ENCODE results near the gene CFAP43.

The CFAP43 gene

DNA sequence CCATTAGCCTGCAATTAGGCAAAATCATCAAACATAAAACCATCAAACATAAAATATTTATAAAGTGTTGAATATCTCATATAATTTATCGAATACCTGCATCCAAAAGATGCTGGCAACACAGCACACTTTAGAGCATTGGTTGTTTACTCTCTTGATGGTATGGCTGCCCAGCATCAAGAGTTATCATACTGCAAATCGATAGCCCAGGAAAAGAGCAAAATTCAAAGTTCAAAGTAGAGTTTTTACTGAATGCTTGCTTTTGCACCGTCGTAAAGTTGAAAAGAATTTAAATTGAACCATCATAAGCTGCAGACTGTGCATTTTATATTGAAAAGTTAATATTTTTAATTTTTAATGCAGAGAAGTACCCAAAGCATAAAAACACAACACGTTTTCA is 32.6 kb upstream of the CFAP43 start:
- TF ChIP-seq RARB (CRISPR knock-in tag; IDR thresholded peaks at IDR 0.05) = no peak
- ATAC-seq = no peak

DNA sequence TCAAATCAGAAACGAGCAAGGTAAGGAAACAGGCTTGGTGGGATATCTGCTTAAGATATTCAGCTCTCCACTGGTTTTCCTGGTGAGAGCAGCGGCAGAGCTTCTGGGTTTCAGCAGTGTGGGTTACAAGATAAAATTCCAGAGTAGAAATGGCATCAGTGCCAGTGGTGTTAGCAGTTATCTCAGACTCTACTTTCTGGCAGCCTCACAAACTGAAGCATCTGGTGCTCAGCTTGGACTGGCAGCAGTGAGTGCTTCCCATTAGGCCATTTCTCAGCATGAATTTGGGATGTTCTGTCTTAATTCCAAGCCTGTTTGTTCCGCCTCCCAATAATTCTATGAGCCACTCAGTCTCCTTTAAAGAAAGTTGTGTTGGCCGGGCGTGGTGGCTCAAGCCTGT is 29.9 kb upstream of the CFAP43 start:
- TF ChIP-seq ZC3H10 (CRISPR knock-in tag; IDR thresholded peaks at IDR 0.05) (no peak), ISL1 (CRISPR knock-in tag; IDR thresholded peaks at IDR 0.05) (no peak), TCF4 (CRISPR knock-in tag; IDR thresholded peaks at IDR 0.05; ENCODE audit: borderline replicate concordance) (no peak), ZNF70 (CRISPR knock-in tag; IDR thresholded peaks at IDR 0.05) (no peak), CSDC2 (CRISPR knock-in tag; IDR thresholded peaks at IDR 0.05) (no peak)
- TF ChIP-seq, protein P1, sequence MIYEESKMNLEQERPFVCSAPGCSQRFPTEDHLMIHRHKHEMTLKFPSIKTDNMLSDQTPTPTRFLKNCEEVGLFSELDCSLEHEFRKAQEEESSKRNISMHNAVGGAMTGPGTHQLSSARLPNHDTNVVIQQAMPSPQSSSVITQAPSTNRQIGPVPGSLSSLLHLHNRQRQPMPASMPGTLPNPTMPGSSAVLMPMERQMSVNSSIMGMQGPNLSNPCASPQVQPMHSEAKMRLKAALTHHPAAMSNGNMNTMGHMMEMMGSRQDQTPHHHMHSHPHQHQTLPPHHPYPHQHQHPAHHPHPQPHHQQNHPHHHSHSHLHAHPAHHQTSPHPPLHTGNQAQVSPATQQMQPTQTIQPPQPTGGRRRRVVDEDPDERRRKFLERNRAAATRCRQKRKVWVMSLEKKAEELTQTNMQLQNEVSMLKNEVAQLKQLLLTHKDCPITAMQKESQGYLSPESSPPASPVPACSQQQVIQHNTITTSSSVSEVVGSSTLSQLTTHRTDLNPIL (CRISPR knock-in tag; IDR thresholded peaks at IDR 0.05; ENCODE audit: low read depth) = no peak
- TF ChIP-seq, protein P2, sequence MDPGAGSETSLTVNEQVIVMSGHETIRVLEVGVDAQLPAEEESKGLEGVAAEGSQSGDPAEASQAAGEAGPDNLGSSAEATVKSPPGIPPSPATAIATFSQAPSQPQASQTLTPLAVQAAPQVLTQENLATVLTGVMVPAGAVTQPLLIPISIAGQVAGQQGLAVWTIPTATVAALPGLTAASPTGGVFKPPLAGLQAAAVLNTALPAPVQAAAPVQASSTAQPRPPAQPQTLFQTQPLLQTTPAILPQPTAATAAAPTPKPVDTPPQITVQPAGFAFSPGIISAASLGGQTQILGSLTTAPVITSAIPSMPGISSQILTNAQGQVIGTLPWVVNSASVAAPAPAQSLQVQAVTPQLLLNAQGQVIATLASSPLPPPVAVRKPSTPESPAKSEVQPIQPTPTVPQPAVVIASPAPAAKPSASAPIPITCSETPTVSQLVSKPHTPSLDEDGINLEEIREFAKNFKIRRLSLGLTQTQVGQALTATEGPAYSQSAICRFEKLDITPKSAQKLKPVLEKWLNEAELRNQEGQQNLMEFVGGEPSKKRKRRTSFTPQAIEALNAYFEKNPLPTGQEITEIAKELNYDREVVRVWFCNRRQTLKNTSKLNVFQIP (CRISPR knock-in tag; IDR thresholded peaks at IDR 0.05; ENCODE audit: borderline replicate concordance, low read depth) = no peak
- TF ChIP-seq, protein P3, sequence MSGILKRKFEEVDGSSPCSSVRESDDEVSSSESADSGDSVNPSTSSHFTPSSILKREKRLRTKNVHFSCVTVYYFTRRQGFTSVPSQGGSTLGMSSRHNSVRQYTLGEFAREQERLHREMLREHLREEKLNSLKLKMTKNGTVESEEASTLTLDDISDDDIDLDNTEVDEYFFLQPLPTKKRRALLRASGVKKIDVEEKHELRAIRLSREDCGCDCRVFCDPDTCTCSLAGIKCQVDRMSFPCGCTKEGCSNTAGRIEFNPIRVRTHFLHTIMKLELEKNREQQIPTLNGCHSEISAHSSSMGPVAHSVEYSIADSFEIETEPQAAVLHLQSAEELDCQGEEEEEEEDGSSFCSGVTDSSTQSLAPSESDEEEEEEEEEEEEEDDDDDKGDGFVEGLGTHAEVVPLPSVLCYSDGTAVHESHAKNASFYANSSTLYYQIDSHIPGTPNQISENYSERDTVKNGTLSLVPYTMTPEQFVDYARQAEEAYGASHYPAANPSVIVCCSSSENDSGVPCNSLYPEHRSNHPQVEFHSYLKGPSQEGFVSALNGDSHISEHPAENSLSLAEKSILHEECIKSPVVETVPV (CRISPR knock-in tag; IDR thresholded peaks at IDR 0.05) = no peak
- no peak for ATAC-seq

DNA sequence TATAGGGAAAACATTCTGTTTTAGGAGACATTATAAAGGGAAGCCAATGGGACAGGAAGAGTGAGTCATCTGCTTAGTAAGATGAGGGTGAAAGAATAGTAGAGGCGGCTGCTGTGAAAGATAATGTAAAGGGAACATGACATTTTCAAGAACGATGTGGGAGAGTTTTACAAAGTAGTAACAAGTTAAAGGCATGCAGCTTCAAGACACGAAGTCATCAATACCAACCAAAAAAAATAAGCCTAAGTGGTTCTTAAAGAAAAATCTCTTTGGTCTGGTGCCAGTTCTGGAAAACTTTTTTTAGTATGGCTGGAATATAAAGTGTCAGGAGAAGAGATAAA is 28.6 kb upstream of the CFAP43 start:
- TF ChIP-seq OSR1 (CRISPR knock-in tag; IDR thresholded peaks at IDR 0.05) (no peak), PPARA (CRISPR knock-in tag; IDR thresholded peaks at IDR 0.05; ENCODE audit: borderline replicate concordance) (no peak), TOX (CRISPR knock-in tag; IDR thresholded peaks at IDR 0.05; ENCODE audit: borderline replicate concordance) (no peak), ZNF70 (CRISPR knock-in tag; IDR thresholded peaks at IDR 0.05) (no peak), TCF4 (CRISPR knock-in tag; IDR thresholded peaks at IDR 0.05; ENCODE audit: borderline replicate concordance) (no peak), ISL1 (CRISPR knock-in tag; IDR thresholded peaks at IDR 0.05) (no peak), ESRRG (CRISPR knock-in tag; IDR thresholded peaks at IDR 0.05) (no peak), BACH2 (CRISPR knock-in tag; IDR thresholded peaks at IDR 0.05; ENCODE audit: borderline replicate concordance) (no peak), ZFP3 (CRISPR knock-in tag; IDR thresholded peaks at IDR 0.05) (no peak), ZNF565 (CRISPR knock-in tag; conservative IDR thresholded peaks at IDR 0.05; ENCODE audit: low read depth) (no peak), ZC3H10 (CRISPR knock-in tag; IDR thresholded peaks at IDR 0.05) (no peak), ARNTL (CRISPR knock-in tag; IDR thresholded peaks at IDR 0.05; ENCODE audit: borderline replicate concordance, low read depth) (no peak), SNAI2 (CRISPR knock-in tag; IDR thresholded peaks at IDR 0.05) (no peak), RARB (CRISPR knock-in tag; IDR thresholded peaks at IDR 0.05) (no peak), ZNF8 (CRISPR knock-in tag; IDR thresholded peaks at IDR 0.05) (no peak)
- TF ChIP-seq, protein P2 (CRISPR knock-in tag; IDR thresholded peaks at IDR 0.05; ENCODE audit: borderline replicate concordance, low read depth) = no peak
- TF ChIP-seq, protein P3 (CRISPR knock-in tag; IDR thresholded peaks at IDR 0.05) = no peak
- TF ChIP-seq, protein P4, sequence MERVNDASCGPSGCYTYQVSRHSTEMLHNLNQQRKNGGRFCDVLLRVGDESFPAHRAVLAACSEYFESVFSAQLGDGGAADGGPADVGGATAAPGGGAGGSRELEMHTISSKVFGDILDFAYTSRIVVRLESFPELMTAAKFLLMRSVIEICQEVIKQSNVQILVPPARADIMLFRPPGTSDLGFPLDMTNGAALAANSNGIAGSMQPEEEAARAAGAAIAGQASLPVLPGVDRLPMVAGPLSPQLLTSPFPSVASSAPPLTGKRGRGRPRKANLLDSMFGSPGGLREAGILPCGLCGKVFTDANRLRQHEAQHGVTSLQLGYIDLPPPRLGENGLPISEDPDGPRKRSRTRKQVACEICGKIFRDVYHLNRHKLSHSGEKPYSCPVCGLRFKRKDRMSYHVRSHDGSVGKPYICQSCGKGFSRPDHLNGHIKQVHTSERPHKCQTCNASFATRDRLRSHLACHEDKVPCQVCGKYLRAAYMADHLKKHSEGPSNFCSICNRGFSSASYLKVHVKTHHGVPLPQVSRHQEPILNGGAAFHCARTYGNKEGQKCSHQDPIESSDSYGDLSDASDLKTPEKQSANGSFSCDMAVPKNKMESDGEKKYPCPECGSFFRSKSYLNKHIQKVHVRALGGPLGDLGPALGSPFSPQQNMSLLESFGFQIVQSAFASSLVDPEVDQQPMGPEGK (CRISPR knock-in tag; IDR thresholded peaks at IDR 0.05; ENCODE audit: borderline replicate concordance) = no peak
- TF ChIP-seq, protein P5, sequence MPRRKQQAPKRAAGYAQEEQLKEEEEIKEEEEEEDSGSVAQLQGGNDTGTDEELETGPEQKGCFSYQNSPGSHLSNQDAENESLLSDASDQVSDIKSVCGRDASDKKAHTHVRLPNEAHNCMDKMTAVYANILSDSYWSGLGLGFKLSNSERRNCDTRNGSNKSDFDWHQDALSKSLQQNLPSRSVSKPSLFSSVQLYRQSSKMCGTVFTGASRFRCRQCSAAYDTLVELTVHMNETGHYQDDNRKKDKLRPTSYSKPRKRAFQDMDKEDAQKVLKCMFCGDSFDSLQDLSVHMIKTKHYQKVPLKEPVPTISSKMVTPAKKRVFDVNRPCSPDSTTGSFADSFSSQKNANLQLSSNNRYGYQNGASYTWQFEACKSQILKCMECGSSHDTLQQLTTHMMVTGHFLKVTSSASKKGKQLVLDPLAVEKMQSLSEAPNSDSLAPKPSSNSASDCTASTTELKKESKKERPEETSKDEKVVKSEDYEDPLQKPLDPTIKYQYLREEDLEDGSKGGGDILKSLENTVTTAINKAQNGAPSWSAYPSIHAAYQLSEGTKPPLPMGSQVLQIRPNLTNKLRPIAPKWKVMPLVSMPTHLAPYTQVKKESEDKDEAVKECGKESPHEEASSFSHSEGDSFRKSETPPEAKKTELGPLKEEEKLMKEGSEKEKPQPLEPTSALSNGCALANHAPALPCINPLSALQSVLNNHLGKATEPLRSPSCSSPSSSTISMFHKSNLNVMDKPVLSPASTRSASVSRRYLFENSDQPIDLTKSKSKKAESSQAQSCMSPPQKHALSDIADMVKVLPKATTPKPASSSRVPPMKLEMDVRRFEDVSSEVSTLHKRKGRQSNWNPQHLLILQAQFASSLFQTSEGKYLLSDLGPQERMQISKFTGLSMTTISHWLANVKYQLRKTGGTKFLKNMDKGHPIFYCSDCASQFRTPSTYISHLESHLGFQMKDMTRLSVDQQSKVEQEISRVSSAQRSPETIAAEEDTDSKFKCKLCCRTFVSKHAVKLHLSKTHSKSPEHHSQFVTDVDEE (CRISPR knock-in tag; IDR thresholded peaks at IDR 0.05) = no peak
- TF ChIP-seq, protein P1 (CRISPR knock-in tag; IDR thresholded peaks at IDR 0.05; ENCODE audit: low read depth) = no peak
- ATAC-seq = peak; percentile 86
